ENCODE measurements around the gene RAI14. TPM values are rescaled to one million over a fixed set of nuclear protein-coding genes. Genes with fewer than 3 reads are reported as not detected.
"Not testable (repeated sequence)": the region's sequence is repeated elsewhere in the genome, so short reads cannot be mapped to it uniquely, and the experiment has no call there.

RAI14 gene
- polyA plus RNA-seq, 4 donors, result 81.2 to 145 (median 102) TPM

- DNase-seq (ENCODE audit: low read depth in 4 of 4, low spot score in 3 of 4), result no peak
These were observed 41.4 kb downstream of the RAI14 start for GRCh38 chr5:34697308-34698108.

GRCh38 chr5:34698109-34698419 is 41.9 kb downstream of the RAI14 start:
- no peak for DNase-seq (ENCODE audit: low read depth in 4 of 4, low spot score in 3 of 4)

- DNase-seq (ENCODE audit: low read depth in 4 of 4, low spot score in 3 of 4), result no peak
These were observed 42.6 kb downstream of the RAI14 start for GRCh38 chr5:34698754-34699153.

- no peak for DNase-seq (ENCODE audit: low read depth in 4 of 4, low spot score in 3 of 4)
These were observed 43.3 kb downstream of the RAI14 start for GRCh38 chr5:34699155-34700077.

- DNase-seq (ENCODE audit: low read depth in 4 of 4, low spot score in 3 of 4), result no peak
These were observed 43.9 kb downstream of the RAI14 start for GRCh38 chr5:34700078-34700452.

GRCh38 chr5:34701442-34701841 is 45.3 kb downstream of the RAI14 start:
- not testable (repeated sequence) for DNase-seq (ENCODE audit: low read depth in 4 of 4, low spot score in 3 of 4)

GRCh38 chr5:34703767-34704713 is 47.9 kb downstream of the RAI14 start:
- no peak for DNase-seq (ENCODE audit: low read depth in 4 of 4, low spot score in 3 of 4)

- no peak for DNase-seq (ENCODE audit: low read depth in 4 of 4, low spot score in 3 of 4)
These were observed 50.0 kb downstream of the RAI14 start for GRCh38 chr5:34706084-34706483.

- DNase-seq (ENCODE audit: low read depth in 4 of 4, low spot score in 3 of 4), result no peak
These were observed 51.5 kb downstream of the RAI14 start for GRCh38 chr5:34707451-34708107.

- no peak for DNase-seq (ENCODE audit: low read depth in 4 of 4, low spot score in 3 of 4)
These were observed 52.6 kb downstream of the RAI14 start for GRCh38 chr5:34708777-34709176.

GRCh38 chr5:34709861-34710673 is 53.9 kb downstream of the RAI14 start:
- DNase-seq (ENCODE audit: low read depth in 4 of 4, low spot score in 3 of 4), result no peak

- no peak for DNase-seq (ENCODE audit: low read depth in 4 of 4, low spot score in 3 of 4)
These were observed 56.4 kb downstream of the RAI14 start for GRCh38 chr5:34712565-34712964.

GRCh38 chr5:34715711-34716110 is 59.6 kb downstream of the RAI14 start:
- DNase-seq (ENCODE audit: low read depth in 4 of 4, low spot score in 3 of 4), result no peak

GRCh38 chr5:34716986-34717385 is 60.9 kb downstream of the RAI14 start:
- no peak for DNase-seq (ENCODE audit: low read depth in 4 of 4, low spot score in 3 of 4)

- peak in 2 of 4 donors; percentile 69 to 80 for DNase-seq (ENCODE audit: low read depth in 4 of 4, low spot score in 3 of 4)
These were observed 61.5 kb downstream of the RAI14 start for GRCh38 chr5:34717426-34718327.

GRCh38 chr5:34718516-34718915 is 62.4 kb downstream of the RAI14 start:
- DNase-seq (ENCODE audit: low read depth in 4 of 4, low spot score in 3 of 4), result no peak

GRCh38 chr5:34719029-34719428 is 62.9 kb downstream of the RAI14 start:
- DNase-seq (ENCODE audit: low read depth in 4 of 4, low spot score in 3 of 4), result no peak

- DNase-seq (ENCODE audit: low read depth in 4 of 4, low spot score in 3 of 4), result no peak
These were observed 65.2 kb downstream of the RAI14 start for GRCh38 chr5:34721327-34721726.
